ENCODE results near the gene BMPER.

The BMPER gene

DNA sequence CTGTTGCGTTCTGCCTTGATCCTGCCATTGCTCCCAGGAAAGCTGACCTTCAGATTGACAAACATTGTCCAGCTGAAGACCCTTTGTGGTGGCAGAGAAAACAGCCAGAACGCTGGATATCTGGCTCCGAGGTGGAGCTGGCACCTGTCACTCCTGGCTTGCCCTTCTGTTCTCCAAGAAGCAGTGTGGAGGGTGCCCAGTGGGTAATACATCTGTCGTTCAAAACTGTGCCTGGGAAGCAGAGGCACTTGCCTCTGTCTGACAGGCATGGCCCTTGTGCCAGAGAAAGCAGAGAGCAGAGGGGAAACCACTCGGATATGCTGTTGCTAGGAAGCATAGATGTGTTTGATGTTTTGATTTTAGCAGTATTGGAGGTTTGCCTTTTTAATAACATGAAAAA lies 231.4 kb downstream of the BMPER start (continued):
- TF ChIP-seq, protein P1, sequence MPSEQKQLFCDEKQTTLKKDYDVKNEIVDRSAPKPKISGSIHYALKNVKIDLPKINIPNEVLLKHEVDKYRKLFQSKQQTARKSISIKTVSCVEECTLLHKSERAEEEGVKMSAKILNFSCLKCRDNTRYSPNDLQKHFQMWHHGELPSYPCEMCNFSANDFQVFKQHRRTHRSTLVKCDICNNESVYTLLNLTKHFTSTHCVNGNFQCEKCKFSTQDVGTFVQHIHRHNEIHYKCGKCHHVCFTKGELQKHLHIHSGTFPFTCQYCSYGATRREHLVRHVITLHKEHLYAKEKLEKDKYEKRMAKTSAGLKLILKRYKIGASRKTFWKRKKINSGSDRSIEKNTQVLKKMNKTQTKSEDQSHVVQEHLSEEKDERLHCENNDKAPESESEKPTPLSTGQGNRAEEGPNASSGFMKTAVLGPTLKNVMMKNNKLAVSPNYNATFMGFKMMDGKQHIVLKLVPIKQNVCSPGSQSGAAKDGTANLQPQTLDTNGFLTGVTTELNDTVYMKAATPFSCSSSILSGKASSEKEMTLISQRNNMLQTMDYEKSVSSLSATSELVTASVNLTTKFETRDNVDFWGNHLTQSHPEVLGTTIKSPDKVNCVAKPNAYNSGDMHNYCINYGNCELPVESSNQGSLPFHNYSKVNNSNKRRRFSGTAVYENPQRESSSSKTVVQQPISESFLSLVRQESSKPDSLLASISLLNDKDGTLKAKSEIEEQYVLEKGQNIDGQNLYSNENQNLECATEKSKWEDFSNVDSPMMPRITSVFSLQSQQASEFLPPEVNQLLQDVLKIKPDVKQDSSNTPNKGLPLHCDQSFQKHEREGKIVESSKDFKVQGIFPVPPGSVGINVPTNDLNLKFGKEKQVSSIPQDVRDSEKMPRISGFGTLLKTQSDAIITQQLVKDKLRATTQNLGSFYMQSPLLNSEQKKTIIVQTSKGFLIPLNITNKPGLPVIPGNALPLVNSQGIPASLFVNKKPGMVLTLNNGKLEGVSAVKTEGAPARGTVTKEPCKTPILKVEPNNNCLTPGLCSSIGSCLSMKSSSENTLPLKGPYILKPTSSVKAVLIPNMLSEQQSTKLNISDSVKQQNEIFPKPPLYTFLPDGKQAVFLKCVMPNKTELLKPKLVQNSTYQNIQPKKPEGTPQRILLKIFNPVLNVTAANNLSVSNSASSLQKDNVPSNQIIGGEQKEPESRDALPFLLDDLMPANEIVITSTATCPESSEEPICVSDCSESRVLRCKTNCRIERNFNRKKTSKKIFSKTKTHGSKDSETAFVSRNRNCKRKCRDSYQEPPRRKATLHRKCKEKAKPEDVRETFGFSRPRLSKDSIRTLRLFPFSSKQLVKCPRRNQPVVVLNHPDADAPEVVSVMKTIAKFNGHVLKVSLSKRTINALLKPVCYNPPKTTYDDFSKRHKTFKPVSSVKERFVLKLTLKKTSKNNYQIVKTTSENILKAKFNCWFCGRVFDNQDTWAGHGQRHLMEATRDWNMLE (tag by site-specific recombination; conservative IDR thresholded peaks at IDR 0.05; ENCODE audit: low read depth) = no peak
- TF ChIP-seq, protein P2, sequence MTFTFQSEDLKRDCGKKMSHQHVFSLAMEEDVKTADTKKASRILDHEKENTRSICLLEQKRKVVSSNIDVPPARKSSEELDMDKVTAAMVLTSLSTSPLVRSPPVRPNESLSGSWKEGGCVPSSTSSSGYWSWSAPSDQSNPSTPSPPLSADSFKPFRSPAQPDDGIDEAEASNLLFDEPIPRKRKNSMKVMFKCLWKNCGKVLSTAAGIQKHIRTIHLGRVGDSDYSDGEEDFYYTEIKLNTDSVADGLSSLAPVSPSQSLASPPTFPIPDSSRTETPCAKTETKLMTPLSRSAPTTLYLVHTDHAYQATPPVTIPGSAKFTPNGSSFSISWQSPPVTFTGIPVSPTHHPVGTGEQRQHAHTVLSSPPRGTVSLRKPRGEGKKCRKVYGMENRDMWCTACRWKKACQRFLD (tag by site-specific recombination; IDR thresholded peaks at IDR 0.05) = no peak
- TF ChIP-seq, protein P3, sequence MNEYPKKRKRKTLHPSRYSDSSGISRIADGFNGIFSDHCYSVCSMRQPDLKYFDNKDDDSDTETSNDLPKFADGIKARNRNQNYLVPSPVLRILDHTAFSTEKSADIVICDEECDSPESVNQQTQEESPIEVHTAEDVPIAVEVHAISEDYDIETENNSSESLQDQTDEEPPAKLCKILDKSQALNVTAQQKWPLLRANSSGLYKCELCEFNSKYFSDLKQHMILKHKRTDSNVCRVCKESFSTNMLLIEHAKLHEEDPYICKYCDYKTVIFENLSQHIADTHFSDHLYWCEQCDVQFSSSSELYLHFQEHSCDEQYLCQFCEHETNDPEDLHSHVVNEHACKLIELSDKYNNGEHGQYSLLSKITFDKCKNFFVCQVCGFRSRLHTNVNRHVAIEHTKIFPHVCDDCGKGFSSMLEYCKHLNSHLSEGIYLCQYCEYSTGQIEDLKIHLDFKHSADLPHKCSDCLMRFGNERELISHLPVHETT (tag by site-specific recombination; IDR thresholded peaks at IDR 0.05) = no peak
- TF ChIP-seq ZNF629 (tag by site-specific recombination; IDR thresholded peaks at IDR 0.05) = no peak

DNA sequence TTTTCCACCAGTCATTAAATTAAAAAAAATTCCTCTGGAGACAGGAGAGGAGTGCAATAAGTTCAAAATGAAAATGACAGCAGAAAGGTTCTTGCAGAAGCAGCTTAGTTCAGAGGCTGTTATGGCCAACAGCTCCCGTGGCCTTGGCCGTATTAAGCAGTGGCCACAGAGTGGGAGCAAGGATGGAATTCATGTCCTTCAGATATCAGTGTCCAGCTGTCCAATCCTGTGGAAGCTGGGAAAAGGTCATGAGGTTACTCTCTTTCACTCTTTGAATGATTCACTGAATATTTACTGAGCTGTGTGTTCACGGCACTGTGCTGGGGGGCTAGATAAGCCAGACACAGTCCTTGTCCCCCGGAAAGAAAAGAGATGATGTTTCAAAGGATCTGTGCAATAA lies 231.8 kb downstream of the BMPER start:
- no peaks in the 10 kb centered on the region for H3K4me1 ChIP-seq (ENCODE audit: control insufficient read depth, insufficient read depth, low read length)
- no peaks in the 10 kb centered on the region for H3K9me3 ChIP-seq (ENCODE audit: control insufficient read depth, insufficient read depth, low read depth, low read length)
- H3K4me3 ChIP-seq (ENCODE audit: low read depth, low read length) = no peak overlapping the region
- POLR2A ChIA-PET = no interaction called here
- CTCF ChIA-PET = interaction anchor here (0.6 to 1.5 kb wide), 2 partner anchors 21 to 1261 kb away, joined by 3 read pairs; no protein-coding TSS in a partner anchor
- no peaks in the 10 kb centered on the region for H3K36me3 ChIP-seq (ENCODE audit: control insufficient read depth in 2 of 2, insufficient read depth in 1 of 2, low read length in 2 of 2)
- H3K27ac ChIP-seq (ENCODE audit: extremely low read depth, low read depth, low read length) = no peak overlapping the region
- no peak for TF ChIP-seq MEIS1 (CRISPR knock-in tag; IDR thresholded peaks at IDR 0.05; ENCODE audit: borderline replicate concordance)
- no peak for TF ChIP-seq ZNF624 (tag by site-specific recombination; IDR thresholded peaks at IDR 0.05)
- TF ChIP-seq SCRT1 (tag by site-specific recombination; IDR thresholded peaks at IDR 0.05; ENCODE audit: borderline replicate concordance) = no peak
- no peak for TF ChIP-seq ZNF394 (tag by site-specific recombination; IDR thresholded peaks at IDR 0.05; ENCODE audit: borderline replicate concordance)
- TF ChIP-seq SCRT2 (tag by site-specific recombination; IDR thresholded peaks at IDR 0.05) = no peak
- TF ChIP-seq, protein P4, sequence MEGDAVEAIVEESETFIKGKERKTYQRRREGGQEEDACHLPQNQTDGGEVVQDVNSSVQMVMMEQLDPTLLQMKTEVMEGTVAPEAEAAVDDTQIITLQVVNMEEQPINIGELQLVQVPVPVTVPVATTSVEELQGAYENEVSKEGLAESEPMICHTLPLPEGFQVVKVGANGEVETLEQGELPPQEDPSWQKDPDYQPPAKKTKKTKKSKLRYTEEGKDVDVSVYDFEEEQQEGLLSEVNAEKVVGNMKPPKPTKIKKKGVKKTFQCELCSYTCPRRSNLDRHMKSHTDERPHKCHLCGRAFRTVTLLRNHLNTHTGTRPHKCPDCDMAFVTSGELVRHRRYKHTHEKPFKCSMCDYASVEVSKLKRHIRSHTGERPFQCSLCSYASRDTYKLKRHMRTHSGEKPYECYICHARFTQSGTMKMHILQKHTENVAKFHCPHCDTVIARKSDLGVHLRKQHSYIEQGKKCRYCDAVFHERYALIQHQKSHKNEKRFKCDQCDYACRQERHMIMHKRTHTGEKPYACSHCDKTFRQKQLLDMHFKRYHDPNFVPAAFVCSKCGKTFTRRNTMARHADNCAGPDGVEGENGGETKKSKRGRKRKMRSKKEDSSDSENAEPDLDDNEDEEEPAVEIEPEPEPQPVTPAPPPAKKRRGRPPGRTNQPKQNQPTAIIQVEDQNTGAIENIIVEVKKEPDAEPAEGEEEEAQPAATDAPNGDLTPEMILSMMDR (tag by site-specific recombination; IDR thresholded peaks at IDR 0.05) = no peak
- no peak for TF ChIP-seq ZNF600 (tag by site-specific recombination; IDR thresholded peaks at IDR 0.05)
- TF ChIP-seq ZNF791 (tag by site-specific recombination; IDR thresholded peaks at IDR 0.05) = no peak
- TF ChIP-seq, protein P5, sequence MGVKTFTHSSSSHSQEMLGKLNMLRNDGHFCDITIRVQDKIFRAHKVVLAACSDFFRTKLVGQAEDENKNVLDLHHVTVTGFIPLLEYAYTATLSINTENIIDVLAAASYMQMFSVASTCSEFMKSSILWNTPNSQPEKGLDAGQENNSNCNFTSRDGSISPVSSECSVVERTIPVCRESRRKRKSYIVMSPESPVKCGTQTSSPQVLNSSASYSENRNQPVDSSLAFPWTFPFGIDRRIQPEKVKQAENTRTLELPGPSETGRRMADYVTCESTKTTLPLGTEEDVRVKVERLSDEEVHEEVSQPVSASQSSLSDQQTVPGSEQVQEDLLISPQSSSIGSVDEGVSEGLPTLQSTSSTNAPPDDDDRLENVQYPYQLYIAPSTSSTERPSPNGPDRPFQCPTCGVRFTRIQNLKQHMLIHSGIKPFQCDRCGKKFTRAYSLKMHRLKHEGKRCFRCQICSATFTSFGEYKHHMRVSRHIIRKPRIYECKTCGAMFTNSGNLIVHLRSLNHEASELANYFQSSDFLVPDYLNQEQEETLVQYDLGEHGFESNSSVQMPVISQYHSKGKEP (tag by site-specific recombination; IDR thresholded peaks at IDR 0.05) = no peak
